Coronary artery (tissue), 2 donors: ENCODE measurements around the gene SYNDIG1.

ENCODE experiments used
- DNase-seq: peaks from one replicate; pipeline ENCODE4 v3.0.0-alpha.2; 2017; ENCODE audit warnings: low spot score
- H3K27ac ChIP-seq, 2 donors: fragments of 200-600 bp; sonication (generic); one replicate each; pipeline ENCODE4 v1.5.1; 2016 to 2019
- H3K4me3 ChIP-seq: fragments of 200-600 bp; sonication (generic); 2 replicates; pipeline ENCODE4 v1.5.1; 2016; ENCODE audit warnings: mild to moderate bottlenecking, moderate library complexity
- TF ChIP-seq, protein P1 (sequence below): fragments of 200-600 bp; sonication (generic); IDR thresholded peaks from one replicate; pipeline ENCODE4 v1.5.1; 2019; ENCODE audit warnings: antibody characterized with exemption

Gene SYNDIG1

DNA sequence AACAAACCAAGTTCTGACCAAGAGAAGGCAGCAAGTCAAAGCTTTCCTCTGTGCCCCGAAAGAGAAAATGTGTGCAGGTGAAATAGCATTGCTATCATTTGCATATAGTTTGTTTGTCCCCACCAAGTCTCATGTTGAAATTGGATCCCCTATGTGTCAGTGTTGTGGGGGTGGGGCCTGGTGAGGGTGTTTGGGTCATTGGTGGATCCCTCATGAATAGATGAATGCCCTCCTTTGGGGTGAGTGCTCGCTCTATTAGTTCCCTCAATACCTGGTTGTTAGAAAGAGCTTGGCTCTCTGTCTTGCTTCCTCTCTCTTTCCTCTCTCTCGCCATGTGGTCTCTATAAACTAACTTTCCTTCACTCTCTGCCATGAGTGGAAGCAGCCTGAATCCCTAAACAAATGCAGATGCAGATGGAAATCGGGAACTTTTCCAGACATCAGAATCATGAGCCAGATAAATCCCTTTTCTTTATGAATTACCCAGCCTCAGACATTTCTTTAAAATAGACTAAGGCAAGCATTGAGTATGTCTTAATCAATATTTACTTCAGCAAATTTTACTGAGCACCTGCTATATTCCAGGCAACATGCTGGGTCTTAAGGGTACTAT lies 43.8 kb upstream of the SYNDIG1 start:
- TF ChIP-seq, protein P1, sequence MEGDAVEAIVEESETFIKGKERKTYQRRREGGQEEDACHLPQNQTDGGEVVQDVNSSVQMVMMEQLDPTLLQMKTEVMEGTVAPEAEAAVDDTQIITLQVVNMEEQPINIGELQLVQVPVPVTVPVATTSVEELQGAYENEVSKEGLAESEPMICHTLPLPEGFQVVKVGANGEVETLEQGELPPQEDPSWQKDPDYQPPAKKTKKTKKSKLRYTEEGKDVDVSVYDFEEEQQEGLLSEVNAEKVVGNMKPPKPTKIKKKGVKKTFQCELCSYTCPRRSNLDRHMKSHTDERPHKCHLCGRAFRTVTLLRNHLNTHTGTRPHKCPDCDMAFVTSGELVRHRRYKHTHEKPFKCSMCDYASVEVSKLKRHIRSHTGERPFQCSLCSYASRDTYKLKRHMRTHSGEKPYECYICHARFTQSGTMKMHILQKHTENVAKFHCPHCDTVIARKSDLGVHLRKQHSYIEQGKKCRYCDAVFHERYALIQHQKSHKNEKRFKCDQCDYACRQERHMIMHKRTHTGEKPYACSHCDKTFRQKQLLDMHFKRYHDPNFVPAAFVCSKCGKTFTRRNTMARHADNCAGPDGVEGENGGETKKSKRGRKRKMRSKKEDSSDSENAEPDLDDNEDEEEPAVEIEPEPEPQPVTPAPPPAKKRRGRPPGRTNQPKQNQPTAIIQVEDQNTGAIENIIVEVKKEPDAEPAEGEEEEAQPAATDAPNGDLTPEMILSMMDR, result no peak
- no peak for DNase-seq
- Histone ChIP-seq H3K27ac (no peak overlapping the region), H3K4me3 (no peak overlapping the region)

GRCh38 chr20:24431279-24432045 lies 38.0 kb upstream of the SYNDIG1 start:
- DNase-seq, result peak; percentile 56
- Histone ChIP-seq H3K4me3 (no peak overlapping the region), H3K27ac (no peak overlapping the region)
- TF ChIP-seq, protein P1, result no peak

GRCh38 chr20:24432046-24432442 lies 37.4 kb upstream of the SYNDIG1 start:
- Histone ChIP-seq H3K27ac (no peak overlapping the region), H3K4me3 (no peak overlapping the region)
- DNase-seq, result no peak
- TF ChIP-seq, protein P1, result no peak

DNA sequence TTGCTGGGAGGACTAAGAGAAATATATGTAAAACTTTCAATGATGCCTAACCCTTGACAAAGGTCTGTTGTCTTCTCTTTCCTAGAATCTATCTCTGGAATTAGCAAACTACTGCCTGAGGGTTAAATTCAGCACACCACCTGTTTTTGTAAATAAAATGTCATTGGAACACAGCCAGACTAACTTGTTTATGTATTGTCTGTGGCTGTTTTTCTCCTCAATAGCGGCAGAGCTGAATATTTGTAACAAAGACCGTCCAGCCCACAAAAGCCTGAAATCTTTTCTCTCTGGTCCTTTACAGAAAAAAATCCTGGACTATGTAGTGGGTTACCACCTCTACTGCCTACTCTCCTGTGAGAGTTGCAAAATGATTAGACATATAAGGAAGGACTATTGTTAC lies 33.3 kb upstream of the SYNDIG1 start:
- no peak for DNase-seq
- Histone ChIP-seq H3K27ac (no peak overlapping the region), H3K4me3 (no peak overlapping the region)
- TF ChIP-seq, protein P1, result no peak

- Histone ChIP-seq H3K4me3 (no peak overlapping the region), H3K27ac (no peak overlapping the region)
- TF ChIP-seq, protein P1, result no peak
Observed at GRCh38 chr20:24437196-24438082, 32.0 kb upstream of the SYNDIG1 start.

GRCh38 chr20:24438331-24438730 lies 31.1 kb upstream of the SYNDIG1 start:
- TF ChIP-seq, protein P1, result no peak
- DNase-seq, result no peak
- Histone ChIP-seq H3K4me3 (no peak overlapping the region), H3K27ac (no peak overlapping the region)

More at GRCh38 chr20:24437196-24438082, 32.0 kb upstream of the SYNDIG1 start:
- DNase-seq, result no peak
